ENCODE data around the gene PTPN3.
A peak's percentile ranks its signal among the peaks of the same experiment; 100 is the strongest.

PTPN3 gene

DNA sequence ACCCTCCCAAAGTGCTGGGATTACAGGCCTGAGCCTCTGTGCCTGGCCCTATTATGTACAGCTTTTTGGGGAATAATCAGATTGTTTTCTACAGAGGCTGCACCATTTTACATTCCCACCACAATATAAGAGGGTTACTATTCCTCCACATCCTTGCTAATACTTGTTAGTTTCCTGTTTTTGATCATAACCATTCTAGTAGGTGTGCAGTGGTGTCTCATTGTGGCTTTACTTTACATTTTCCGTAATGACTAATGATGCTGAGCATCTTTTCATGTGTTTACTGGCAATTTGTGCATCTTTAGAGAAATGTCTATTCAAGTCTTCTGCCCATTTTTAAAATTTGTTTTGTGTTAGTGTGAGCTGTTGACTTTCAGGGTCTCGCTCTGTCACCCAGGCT is 18.3 kb downstream of the PTPN3 start:
- Histone ChIP-seq H3K36me3 (peaks cover 0 to 14% (median 0%) of the 10 kb centered on the region in 3 donors), H3K9me3 (no peaks in the 10 kb centered on the region), H3K27ac (no peak overlapping the region), H3K4me1 (peaks cover 0 to 60% (median 28%) of the 10 kb centered on the region in 4 donors), H3K4me3 (no peak overlapping the region), H3K27me3 (no peaks in the 10 kb centered on the region)
- TF ChIP-seq CTCF (IDR thresholded peaks at IDR 0.05), result no peak
- intact Hi-C loops (cut with DNase I; ENCODE audit: low total_unique reads), result no loop called here
- no peak for DNase-seq

- H3K4me1 ChIP-seq, result peaks cover 0 to 70% (median 38%) of the 10 kb centered on the region in 4 donors
- H3K9me3 ChIP-seq, result no peaks in the 10 kb centered on the region
- no peak for TF ChIP-seq CTCF (IDR thresholded peaks at IDR 0.05)
- DNase-seq, result no peak
- no peaks in the 10 kb centered on the region for H3K27me3 ChIP-seq
- intact Hi-C loops (cut with DNase I; ENCODE audit: low total_unique reads), result no loop called here
- H3K36me3 ChIP-seq, result peaks cover 0 to 5% (median 0%) of the 10 kb centered on the region in 3 donors
- peak overlapping the region; percentile 40 to 76 for H3K27ac ChIP-seq
- no peak overlapping the region for H3K4me3 ChIP-seq
Observed at GRCh38 chr9:109478665-109479380, 19.3 kb downstream of the PTPN3 start.

- peaks cover 0 to 4% (median 0%) of the 10 kb centered on the region in 3 donors for H3K36me3 ChIP-seq
- H3K27ac ChIP-seq, result peak overlapping the region; percentile 76 to 81
- H3K4me1 ChIP-seq, result peaks cover 0 to 71% (median 41%) of the 10 kb centered on the region in 4 donors
- intact Hi-C loops (cut with DNase I; ENCODE audit: low total_unique reads), result no loop called here
- DNase-seq, result no peak
- H3K4me3 ChIP-seq, result no peak overlapping the region
- H3K27me3 ChIP-seq, result no peaks in the 10 kb centered on the region
- no peak for TF ChIP-seq CTCF (IDR thresholded peaks at IDR 0.05)
- no peaks in the 10 kb centered on the region for H3K9me3 ChIP-seq
Observed at GRCh38 chr9:109478051-109478563, 20.0 kb downstream of the PTPN3 start.

GRCh38 chr9:109477258-109478050 is 20.7 kb downstream of the PTPN3 start:
- no peaks in the 10 kb centered on the region for H3K27me3 ChIP-seq
- intact Hi-C loops (cut with DNase I; ENCODE audit: low total_unique reads), result no loop called here
- TF ChIP-seq CTCF (IDR thresholded peaks at IDR 0.05), result no peak
- peaks cover 0 to 4% (median 0%) of the 10 kb centered on the region in 3 donors for H3K36me3 ChIP-seq
- H3K4me3 ChIP-seq, result no peak overlapping the region
- H3K27ac ChIP-seq, result peak overlapping the region; percentile 76 to 81
- no peaks in the 10 kb centered on the region for H3K9me3 ChIP-seq
- H3K4me1 ChIP-seq, result peaks cover 0 to 71% (median 38%) of the 10 kb centered on the region in 4 donors
- DNase-seq, result no peak

- H3K9me3 ChIP-seq, result no peaks in the 10 kb centered on the region
- H3K27ac ChIP-seq, result peak overlapping the region; percentile 76 to 81
- intact Hi-C loops (cut with DNase I; ENCODE audit: low total_unique reads), result no loop called here
- TF ChIP-seq CTCF (IDR thresholded peaks at IDR 0.05), result no peak
- H3K4me3 ChIP-seq, result no peak overlapping the region
- DNase-seq, result no peak
- peaks cover 0 to 73% (median 37%) of the 10 kb centered on the region in 4 donors for H3K4me1 ChIP-seq
- H3K36me3 ChIP-seq, result peaks cover 0 to 3% (median 0%) of the 10 kb centered on the region in 3 donors
- no peaks in the 10 kb centered on the region for H3K27me3 ChIP-seq
Observed at GRCh38 chr9:109476642-109477257, 21.4 kb downstream of the PTPN3 start.
